Fibroblast of skin of back (primary cell): Measurements from ENCODE around the gene ADGRE1.

Source experiments
- DNase-seq: peaks from one replicate; pipeline ENCODE4 v3.0.0-alpha.2; 2013

The ADGRE1 gene

GRCh38 chr19:6956573-6956972 is 69.2 kb downstream of the ADGRE1 start:
- no peak for DNase-seq

DNA sequence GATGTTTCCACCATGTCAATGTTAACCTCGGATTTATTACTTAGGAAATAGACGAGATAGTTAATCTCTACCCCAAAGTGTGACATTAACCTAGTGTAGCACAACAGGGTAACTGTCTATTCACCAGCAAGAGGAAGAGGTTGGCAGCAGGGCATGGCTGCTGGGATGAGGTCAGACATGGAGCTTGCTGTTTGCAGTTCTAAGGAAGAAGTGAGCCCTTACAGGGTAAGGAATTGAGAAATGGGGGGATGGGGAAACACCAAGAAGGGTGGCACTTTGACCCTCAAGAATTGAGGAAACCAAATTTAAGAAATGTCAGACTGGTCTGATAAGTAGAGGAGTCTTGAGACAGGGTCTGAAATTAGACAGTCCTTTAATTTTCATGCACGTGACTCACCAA is 71.4 kb downstream of the ADGRE1 start:
- no peak for DNase-seq

DNA sequence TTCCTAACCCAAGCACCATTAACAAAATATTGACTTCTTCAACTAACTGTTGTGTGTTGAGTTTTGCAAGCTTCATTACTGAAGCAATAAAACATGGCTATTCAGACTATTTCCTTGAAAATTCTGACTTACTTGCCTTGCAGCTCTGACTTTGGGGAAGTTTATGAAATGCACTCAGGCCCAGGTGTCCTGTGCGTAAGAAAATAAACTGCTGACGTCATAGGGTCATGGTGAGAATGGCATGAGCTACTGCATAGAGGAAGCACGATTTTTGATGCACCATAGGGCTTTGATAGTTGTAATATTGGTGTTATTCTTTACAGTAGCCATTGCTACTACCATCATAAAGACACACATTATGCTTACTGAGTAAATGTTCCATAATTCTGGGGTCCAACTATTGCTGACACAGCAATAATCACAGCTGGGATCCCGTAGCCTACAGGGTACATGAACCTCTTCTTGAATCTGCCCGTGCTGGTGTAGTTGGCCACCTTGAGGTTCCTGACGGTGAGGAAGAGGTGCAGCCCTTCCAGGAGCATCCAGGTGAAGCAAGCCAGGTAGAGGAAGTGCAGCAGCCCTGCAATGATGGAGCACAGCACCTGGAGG is 76.0 kb downstream of the ADGRE1 start:
- no peak for DNase-seq

GRCh38 chr19:6963937-6964336 is 76.6 kb downstream of the ADGRE1 start:
- DNase-seq: no peak

- no peak for DNase-seq
Measured at GRCh38 chr19:6967967-6968366, 80.6 kb downstream of the ADGRE1 start.

GRCh38 chr19:6969490-6969889 is 82.1 kb downstream of the ADGRE1 start:
- DNase-seq: no peak

DNA sequence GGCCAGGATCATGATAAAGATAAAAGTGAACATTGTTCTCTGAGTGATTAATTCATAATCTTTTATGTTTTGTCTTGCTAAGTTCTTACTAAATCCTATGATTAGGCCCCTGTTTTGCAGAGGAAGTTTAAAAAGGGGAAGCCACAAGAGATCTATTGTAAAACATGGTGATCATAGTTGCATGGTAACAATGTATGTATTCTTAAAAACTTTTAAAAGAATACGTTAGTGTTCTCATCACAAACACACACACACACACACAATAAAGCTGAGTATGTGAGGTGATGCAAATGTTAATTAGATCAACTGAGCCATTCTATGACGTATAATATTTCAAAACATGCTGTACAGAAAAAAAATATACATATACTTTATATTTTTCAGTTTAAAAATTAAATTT is 82.6 kb downstream of the ADGRE1 start:
- no peak for DNase-seq

DNA sequence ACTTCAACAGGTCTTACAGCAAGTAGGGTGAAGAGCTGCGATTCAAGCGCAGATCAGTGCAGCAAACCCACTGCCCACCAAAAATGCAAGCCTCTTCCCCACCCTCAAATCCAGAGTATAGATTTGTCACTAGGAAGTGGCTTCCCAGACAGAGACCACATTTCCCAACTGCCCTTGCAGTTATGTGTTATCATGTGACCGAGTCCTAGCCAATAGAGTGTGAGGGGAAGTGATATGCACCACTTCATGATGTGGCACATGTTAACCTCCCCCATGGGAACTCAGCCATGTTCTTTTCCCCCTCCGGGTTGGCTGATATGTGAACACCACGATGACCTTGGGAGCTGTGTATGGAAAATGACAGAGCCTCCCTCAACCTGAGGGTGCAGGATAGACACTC is 83.1 kb downstream of the ADGRE1 start:
- DNase-seq: no peak

DNA sequence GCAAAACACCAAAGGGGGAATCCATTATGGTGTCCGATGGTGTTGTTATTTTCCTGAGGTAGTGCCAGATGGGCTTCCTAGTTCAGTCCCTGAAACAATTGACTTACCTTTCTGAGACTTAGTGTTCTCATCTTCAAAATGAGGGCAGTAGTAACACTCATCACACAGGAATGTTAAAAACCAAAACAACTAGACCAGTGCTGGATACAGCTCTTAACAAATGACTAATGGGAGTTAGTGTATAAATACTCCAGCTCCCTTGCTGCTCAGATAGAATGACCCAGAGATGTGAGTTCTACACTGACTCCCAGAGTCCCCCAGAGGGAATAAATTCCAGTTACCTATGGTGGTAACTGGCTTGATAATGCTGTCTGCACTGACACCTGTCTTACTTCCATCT is 84.0 kb downstream of the ADGRE1 start:
- no peak for DNase-seq

- no peak for DNase-seq
Measured at GRCh38 chr19:6976197-6976596, 88.8 kb downstream of the ADGRE1 start.

- no peak for DNase-seq
Measured at GRCh38 chr19:6979399-6979798, 92.0 kb downstream of the ADGRE1 start.

GRCh38 chr19:6983448-6983847 is 96.1 kb downstream of the ADGRE1 start:
- DNase-seq: no peak

DNA sequence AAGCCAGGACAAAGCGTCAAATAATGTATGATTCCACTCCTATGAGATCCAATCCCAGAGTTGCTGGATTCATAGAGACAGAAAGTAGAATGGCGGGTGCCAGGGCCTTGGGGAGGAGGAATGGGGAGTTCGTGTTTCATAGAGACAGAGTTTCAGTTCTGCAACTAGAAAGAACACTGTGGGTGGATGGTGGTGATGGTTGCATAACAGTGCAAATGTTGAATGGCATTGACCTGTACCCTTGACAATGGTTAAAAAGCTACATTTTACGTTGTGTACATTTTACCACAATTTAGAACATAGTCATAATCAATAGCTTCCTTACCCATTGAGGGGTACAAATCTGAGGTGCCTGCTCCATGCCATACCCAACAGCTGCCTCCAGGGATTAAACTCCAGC is 100.5 kb downstream of the ADGRE1 start:
- DNase-seq: no peak

DNA sequence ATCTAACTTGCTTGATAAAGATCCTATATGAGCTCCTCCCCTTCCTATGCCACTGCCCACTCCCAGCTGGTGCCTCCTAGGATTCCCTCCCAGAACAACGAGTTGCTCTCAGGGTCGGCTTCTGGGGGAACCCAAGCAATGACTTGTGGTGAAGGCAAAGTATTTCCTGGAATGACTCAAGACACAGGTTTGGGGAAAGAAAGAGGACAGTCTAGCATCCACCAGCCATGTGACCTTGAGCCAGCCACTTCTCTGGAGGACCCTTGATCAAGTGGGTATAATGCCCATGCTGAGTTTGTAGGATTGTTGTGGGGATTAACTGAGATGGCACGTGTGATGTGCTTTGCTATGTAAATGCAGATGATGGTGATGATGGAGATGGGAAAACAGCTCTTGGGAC is 100.9 kb downstream of the ADGRE1 start:
- no peak for DNase-seq
